ENCODE results near the gene PEX16.
"Not testable (repeated sequence)": the region's sequence is repeated elsewhere in the genome, so short reads cannot be mapped to it uniquely, and the experiment has no call there.

The PEX16 gene

DNA sequence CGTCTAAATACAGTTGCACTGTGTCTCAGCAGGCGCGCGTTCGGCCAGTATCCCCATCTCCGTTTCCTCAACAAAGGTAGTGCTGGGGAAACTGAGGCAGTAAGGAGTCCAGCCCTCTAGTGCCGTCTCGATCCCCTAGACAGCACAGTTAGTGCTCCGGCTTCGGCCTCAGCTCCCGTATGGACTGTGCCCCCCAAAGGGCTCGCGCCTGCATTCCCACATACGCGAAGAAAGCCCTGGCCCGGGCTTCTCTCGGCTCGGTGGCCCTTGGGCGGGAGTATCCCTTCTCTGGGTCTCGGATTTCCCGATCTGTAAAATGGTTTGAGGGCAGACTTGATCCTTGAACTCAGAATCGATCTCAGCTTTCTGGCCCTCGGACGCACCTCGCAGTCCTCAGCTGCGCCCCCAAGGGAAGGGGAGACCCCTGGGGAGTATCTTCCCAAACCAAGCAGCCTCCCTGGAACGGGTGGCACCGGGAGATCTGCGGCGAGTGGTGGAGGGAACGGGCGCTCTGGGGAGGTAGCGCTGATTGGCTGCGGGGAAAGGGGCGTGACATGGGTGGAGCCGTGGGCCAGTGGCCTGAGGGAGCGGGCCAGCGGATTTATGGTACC lies 759 bp upstream of the PEX16 start:
- peak; percentile 67 for DNase-seq

DNA sequence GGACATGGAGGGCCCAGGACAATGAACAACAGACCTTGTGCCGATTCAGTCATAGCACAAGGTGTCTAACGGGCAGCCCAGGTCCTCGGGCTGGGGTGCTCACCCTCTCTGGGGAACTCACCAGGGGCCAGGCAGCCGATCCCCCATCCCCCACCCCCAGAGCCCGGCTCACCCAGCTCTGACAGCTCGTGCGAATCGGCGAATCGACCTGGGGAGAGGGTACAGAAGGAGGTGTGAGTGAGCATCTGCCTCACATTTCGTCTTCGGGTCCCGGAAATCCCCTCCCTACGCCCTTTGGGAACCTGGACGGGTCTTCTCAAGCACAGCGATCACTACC lies 423 bp downstream of the PEX16 start:
- DNase-seq: peak; percentile 46

DNA sequence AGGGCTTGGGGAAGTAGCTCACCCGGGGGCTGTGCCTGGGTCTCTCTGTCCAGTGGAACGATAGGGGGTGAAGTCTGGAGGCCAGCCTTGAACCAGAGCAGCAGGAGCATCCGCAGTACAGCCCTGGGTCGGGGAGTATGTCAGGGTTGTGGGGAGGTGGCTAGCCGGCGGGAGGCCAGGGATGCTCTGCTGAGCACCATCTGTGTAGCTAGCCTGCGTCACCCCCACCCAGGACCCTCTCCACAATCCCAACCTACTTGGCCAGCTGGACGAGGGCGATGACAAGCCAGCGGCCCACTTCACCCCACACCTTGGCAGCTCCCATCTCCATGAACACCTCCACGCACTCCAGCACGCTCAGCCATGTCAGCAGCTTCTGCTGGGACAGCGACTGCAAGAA lies 2.2 kb downstream of the PEX16 start:
- DNase-seq: no peak

DNA sequence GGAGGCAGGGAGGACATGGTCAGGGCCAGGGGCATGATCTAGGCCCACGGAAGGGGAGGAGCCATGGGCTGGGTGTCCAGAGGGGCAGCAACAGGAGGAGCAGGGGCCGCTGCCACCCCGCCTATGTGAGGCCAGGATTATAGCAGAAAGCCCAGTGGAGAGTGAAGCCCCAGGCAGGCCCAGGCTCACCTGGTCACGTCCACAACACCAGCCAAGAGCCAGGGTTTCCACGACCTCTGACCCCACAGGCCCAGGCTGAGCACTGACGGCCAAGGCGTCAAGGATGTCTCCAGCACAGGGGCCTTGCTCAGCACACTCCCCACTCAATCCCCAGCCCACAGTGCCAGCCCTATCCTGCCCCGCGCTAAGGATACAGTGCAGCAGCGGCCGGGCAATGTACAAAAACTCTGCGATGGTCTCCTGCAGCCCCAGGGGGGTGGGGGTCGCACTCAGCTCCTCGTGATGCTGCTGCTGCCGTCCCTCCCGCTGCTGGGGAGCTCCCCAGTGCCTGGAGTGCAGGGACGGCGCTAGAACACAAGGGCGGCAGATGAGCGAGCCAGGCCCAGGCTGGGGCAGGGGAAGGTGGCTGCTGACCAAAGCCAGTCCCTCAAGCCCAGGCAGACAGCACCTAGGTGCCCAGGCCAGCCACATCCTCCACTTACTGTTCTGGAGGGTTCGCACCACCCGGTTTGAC lies 3.6 kb downstream of the PEX16 start:
- no peak for DNase-seq

DNA sequence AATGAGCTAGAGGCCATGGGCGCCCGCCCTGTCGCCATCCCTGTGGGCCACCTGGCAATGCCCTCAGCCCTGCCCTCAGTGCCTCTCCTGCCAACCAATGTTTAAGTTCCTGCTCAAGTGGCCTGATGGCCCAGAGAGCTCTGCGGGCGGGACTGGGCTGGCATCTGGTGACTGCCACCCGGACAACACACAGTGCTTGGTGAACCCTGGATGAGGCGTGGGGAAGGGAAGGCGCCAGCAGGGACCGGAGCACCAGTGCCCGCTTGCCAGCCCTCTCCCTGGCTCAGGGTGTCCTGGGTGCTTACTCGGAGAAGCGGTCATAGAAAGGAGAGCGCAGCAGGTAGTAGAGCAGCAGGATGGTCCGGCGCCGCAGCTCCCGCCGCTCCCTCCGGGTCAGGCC lies 4.2 kb downstream of the PEX16 start:
- DNase-seq: no peak

DNA sequence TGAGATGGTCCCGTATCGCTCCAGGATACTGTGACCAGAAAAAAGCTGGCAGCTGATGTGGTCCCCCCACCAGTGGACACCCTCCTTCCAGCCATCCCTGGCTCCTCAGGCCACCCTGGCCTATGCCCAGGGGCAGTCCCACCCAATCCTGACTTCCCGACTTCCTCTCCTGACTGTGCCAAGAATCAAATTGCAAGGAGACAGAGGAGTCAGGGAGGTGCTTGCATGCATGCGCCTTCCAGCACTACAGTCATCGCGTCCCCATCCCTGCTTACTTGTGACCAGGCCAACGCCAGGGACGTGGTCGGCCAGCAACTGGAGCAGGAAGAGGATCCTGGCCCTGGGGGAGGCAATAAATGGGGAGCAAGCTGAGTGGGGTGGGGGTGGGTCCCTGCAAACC lies 7.1 kb downstream of the PEX16 start:
- DNase-seq: no peak

DNA sequence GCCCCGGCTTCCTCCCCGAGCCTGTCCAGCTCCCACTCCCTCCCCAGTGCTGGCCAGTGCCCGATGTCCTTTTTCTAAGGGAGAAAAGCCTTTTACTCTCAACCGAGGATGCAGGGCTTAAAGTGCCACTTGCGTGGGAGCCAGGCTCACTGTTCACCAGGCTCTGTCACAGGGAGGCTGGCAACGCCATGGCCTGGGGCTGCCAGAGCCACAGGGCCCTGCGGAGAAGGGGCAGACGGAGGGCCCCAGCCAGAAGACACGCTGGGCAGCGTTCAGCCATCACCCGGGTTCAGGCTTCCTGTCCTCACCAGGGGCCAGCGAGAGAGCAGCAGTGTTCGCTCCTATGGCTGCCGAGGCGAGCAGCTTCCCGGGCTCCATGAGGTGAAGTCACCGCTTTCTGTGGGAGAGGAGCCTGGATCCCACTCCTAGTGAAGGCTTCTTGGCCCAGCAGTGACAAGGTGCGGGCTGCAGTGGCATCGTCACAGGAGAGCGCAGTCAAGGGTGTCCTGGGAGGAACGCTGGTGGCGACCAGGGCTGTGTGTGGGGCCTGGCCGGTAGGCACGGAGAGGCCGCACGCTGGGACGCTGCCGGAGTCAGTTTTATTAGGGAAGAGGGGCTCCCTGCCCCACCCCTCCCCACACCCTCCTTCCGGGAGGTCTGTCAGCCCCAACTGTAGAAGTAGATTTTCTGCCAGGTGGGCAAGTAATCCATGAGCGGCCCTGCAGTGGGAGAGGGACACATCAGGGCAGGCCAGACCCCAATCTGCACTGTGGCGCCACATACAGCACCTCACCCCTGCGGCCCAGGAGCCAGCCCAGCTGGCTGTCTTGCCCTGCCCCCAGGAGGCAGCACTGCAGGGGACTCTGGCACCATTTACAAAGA lies 7.8 kb downstream of the PEX16 start:
- no peak for DNase-seq

DNA sequence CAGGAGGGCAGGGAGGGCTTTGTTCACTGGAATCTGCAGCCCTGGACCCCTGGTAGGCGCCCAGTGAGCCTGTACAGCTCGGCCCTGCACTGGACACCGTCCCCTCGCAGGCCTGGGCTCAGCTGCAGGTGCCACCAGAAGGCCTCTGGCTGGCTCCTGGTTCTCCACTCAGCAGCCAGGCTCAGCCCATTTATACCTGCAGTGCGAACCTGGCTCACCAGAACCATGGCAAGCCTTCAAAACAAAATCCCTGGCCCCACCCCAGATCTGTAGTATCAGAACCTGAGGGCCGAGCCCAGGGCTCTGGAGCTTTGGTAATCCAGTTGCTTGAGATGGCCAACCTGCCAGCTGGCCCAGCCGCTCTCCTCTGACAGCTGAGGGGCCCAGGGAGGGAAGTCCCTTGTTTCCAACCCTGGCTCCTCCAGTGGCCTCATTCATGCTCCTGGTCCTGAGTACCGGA lies 9.7 kb downstream of the PEX16 start:
- no peak for DNase-seq

DNA sequence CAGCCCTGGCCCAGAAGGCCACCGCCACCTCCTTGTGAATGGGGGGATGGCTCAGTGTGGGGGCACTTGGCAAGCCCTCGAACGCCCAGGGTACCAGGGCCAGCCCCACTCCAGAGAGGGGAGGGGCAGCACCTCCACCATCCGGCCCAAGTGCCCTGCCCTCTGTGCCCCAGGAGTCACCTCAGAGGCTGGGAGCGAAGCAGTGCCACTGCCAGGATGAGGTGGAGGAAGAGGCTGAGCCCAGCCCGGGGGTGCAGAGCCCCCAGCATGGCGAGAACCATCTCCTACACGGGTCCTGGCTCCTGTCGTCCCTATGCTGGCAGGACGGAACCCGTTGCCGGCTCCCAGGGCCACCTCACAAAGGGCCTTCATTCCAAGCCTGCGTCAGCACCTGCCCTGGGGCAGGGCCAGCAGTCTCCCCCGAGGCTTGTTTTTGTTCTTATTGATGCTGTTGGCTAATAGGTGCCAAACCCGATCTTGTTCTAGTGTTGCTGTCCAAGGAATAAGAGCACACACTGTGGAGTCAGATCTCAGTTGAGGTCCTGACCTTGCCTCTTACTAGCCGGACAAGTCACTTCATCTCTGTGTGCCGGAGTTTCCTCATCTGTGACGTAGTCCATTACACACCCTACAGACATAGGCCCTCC lies 10.6 kb downstream of the PEX16 start, which contains the start of gene FREY1:
Gene FREY1, minus strand, starts transcription at position 307 of the 647 bp plus-strand sequence. Its CDS starts 26 bp downstream, at position 281.
- DNase-seq: no peak

DNA sequence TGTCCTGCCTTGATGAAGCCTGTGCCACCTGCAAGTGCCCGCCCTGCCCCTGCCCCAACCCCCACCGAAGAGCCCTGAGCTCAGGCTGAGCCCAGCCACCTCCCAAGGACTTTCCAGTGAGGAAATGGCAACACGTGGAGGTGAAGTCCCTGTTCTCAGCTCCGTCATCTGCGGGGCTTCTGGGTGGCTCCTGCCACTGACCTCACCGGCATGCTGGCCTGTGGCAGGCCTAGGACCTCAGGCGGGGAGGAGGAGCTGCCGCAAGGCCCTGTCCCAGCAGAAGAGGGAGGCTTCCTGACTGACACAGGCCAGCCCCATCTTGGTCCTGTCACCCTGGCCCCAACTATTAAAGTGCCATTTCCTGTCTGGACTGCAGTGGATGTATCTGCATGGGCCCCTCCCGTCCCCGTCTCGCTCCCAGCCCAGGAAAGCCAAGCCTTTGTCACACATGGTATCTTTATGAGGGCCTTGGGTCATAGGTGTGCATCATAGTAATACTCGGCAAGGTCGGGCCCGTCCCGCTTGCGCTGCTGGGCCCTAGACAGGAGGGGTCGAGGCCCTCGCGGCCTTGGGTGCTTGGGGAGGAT lies 11.5 kb downstream of the PEX16 start:
- no peak for DNase-seq

DNA sequence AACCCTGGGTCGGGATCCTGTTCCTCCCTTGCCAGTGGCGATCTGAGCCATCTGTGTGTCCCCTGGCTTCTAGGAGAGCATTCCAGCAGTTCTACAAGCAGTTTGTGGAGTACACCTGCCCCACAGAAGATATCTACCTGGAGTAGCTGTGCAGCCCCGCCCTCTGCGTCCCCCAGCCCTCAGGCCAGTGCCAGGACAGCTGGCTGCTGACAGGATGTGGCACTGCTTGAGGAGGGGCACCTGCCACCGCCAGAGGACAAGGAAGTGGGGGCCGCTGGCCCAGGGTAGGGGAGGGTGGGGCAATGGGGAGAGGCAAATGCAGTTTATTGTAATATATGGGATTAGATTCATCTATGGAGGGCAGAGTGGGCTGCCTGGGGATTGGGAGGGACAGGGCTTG lies 12.1 kb downstream of the PEX16 start:
- DNase-seq: not testable (repeated sequence)

DNA sequence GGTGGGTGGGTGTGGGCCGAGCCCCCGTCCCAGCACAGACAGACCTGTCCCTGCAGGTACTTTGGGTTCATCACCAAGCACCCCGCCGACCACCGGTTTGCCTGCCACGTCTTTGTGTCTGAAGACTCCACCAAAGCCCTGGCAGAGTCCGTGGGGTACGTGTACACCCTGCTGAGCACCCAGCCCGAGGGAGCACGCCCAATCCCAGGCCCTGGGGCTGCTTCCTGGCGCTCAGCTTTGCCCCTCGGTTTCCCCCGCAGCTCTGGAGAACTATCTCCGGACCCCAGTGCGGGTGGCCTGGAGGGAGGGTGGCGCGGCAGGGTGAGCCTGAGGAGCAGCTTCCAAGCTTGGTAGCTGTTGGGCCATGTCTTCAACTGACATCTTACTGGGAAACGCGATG lies 12.6 kb downstream of the PEX16 start:
- DNase-seq: no peak

DNA sequence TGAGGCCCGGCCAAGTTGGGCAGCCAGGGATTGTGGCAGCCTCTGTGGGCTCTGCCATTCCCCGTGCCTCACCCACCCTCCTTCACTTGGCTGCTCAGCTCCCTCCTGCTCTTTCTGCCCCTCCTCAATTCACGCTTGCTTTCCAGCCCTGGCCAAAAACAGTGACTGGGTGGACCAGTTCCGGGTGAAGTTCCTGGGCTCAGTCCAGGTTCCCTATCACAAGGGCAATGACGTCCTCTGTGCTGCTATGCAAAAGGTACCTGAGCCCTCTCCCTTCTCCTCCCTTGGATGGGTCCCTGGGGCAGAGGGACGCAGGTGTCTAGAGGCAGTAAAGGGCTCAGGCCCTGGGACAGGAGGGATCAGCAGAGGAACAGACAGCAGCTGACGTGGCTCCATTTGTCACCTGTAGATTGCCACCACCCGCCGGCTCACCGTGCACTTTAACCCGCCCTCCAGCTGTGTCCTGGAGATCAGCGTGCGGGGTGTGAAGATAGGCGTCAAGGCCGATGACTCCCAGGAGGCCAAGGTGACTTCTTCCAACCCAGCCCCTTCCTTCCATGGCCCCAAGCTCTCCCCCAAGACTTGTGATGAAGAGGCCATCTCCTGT lies 13.3 kb downstream of the PEX16 start:
- no peak for DNase-seq

DNA sequence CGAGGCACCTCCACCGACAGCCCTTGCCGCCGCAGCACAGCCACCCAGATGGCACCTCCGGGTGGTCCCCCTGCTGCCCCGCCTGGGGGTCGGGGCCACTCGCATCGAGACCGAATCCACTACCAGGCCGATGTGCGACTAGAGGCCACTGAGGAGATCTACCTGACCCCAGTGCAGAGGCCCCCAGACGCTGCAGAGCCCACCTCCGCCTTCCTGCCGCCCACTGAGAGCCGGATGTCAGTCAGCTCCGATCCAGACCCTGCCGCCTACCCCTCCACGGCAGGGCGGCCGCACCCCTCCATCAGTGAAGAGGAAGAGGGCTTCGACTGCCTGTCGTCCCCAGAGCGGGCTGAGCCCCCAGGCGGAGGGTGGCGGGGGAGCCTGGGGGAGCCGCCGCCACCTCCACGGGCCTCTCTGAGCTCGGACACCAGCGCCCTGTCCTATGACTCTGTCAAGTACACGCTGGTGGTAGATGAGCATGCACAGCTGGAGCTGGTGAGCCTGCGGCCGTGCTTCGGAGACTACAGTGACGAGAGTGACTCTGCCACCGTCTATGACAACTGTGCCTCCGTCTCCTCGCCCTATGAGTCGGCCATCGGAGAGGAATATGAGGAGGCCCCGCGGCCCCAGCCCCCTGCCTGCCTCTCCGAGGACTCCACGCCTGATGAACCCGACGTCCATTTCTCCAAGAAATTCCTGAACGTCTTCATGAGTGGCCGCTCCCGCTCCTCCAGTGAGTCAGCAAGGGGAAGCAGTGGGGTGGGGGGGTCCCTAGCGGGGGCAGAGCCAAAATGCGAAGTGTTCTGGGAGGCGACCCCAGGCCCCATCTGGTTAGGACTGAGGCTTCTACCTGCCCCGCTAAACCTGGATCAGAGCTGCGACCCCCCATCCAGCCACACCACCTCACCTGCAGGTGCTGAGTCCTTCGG lies 15.0 kb downstream of the PEX16 start:
- DNase-seq: no peak

DNA sequence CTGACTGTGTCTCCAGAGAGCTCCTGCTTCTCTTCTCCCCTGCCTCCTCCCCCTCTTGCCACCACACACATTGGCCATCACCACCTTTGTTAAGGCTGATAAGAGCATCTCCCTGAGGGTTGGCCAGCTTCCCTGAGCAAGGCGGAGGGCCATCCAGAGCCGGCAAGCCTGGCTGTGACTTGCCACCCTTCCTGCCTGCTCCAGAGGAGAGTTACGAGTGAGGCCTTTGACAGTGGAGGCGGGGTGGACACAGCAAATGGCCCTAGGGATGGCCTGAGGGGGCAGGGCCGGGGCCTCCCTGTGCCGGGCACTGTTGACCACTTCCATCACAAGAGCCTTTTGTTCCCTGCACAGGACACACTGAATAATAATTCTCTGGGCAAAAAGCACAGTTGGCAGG lies 16.1 kb downstream of the PEX16 start:
- DNase-seq: no peak

DNA sequence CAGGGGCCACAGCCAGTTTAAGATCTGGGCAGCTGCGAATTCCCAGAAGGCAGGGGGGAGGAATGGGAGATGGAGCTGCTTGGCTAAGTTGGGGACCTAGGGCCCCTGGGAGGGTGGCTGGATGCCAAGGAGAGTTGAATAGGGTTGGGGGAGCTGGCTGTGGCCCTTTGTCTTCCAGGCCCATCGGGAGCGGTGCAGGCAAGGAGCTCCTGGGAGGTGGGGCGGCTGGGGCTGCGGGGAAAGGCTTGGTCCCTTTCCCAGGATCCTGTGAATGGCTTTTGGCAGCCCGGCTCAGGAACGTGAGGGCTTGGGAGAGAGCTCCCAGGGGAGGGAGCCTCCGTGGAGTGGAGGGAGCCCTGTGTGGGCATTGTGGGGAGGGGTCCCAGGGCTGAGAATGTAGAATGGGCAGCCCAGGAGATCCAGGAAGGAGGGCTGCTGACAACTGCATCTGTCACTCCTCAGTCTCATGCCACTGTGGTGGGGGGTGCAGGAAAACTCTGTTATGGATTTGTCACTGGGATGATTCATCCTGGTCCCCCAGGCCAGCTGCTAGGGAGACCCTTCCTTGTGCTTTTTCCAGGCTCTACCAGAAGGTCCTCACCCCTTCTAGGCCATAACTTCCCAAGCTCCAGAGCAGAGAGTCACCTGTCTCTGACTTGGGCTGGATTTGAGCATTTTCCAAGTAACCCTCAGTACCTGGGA lies 16.6 kb downstream of the PEX16 start:
- no peak for DNase-seq

DNA sequence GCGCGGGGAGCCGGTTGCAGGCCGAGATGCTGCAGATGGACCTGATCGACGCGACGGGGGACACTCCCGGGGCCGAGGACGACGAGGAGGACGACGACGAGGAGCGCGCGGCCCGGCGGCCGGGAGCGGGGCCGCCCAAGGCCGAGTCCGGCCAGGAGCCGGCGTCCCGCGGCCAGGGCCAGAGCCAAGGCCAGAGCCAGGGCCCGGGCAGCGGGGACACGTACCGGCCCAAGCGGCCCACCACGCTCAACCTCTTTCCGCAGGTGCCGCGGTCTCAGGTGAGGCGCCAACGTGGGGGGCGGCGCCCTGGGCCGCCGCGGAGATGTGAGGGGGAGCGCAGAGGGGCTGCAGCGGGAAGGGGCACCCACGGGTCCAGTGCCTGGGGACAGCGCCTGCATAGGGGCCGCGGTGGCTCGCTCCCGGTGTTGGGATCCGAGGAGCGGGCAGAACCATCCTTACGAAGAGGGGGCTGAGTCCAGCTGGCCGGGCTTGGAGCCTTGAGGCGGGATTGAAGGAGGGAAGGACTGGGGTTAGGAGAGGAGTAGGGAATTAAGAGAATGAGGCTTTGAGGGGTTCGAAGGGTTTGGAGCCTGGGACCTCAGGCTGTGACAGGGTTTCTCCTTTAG lies 17.4 kb downstream of the PEX16 start:
- not testable (repeated sequence) for DNase-seq

DNA sequence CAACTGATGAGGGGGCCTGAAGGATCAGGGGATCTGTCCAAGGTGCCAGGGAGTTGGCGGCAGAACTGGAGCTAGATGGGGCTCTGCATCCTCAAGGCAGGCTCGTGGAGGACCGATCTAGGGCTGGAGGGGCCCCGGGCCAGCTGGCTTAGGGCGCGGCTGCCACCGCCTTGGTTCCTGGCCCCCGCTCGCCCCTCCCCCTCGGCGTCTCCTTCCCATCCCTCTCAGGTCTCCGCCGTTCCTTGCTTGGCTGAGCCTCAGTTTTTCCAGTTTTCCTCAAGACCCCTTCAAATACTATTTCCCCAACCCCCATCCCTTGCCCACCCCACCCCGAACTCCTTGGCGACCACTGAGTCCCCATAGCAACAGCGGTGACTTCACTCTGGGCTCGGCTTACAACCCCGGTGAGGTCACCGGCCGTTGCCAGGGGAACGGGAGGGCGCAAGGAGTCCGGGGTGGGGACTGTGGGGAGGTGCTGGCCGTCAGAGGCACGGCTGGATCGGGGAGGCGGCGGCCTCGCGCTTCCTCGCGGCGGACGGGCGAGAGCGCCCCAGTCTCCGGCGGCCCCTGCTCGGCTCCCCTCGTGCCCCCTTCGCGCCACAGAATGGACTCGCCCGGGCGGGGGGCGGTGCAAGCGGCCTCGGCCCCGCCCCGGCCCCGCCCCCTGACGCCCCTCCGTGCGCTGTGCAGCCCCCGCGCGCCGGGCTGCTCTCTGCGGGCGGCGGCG lies 18.1 kb downstream of the PEX16 start:
- peak; percentile 62 for DNase-seq

DNA sequence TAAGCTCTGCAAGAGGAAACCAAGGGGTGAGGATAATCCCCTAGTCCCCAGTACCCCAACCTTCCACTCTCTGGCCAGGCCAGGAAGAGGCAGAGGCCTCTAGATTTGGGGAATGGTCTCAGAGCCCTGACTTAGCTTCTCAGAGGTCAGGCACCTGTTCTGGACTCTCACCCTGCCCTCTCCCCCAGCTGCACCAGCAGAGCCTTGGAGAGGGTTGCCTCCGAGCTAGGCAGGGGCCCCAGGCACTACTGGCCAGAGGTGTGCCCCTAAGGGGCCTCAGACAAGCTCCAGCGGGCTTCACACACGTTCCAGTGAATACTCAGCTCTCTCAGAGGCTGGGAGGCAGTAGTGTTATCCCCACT lies 18.6 kb downstream of the PEX16 start:
- DNase-seq: no peak

DNA sequence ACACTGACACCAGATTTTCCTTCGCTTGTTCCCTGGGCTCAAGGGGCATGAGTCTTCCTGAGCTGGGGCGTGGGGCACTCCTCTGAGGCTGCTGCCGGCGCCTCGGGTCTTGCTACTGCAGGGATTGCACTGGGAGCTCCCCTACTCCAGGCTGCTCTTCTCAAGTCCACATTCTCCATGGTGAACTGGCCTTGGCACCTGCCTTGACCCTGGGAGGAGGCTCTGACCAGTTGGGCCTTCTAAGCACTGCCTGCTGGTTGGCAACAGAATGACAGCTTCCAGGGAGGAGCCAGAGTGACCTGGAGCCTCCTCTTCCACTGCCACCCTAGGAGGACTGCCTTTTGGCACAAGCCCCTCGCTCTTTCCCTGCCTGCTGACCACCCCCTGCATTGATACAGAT lies 20.1 kb downstream of the PEX16 start:
- DNase-seq: no peak

Measured in stimulated activated naive CD4-positive, alpha-beta T cell treated with Interleukin-2 at 50 U/mL for 16 hours (primary cell).